SK-N-SH (cell line): ENCODE measurements around the gene FMOD. TPM values are rescaled to one million over a fixed set of nuclear protein-coding genes. Genes with fewer than 3 reads are reported as not detected.

Source experiments
- CTCF ChIA-PET: fragments of 300-600, 350-600 bp; formaldehyde crosslinking; extraction: SDS; loops from one replicate; lab custom pipeline; 2021; lab: Yijun Ruan, JAX
- POLR2A ChIA-PET: fragments of 350-600 bp; sonication (Branson Sonifier 250); formaldehyde crosslinking; extraction: SDS; loops from one replicate; lab custom pipeline; 2020; ENCODE audit warnings: antibody characterized with exemption, inconsistent platforms; lab: Yijun Ruan, JAX
- DNase-seq: peaks from one replicate; pipeline ENCODE4 v3.0.0; 2012
- H2AFZ ChIP-seq: fragments of 200-600 bp; sonication (generic); 2 replicates; pipeline ENCODE4 v1.8.1; 2016; ENCODE audit warnings: antibody characterized with exemption, mild to moderate bottlenecking, low read depth
- H3F3A ChIP-seq: fragments of 200-600 bp; sonication (generic); replicated peaks from 2 replicates; pipeline ENCODE3; 2016; ENCODE audit warnings: antibody characterized with exemption, mild to moderate bottlenecking; ENCODE audit not compliant: insufficient read depth
- H3K27ac ChIP-seq, 2 experiments: fragments of 200-500 bp in 1 of 2; fragments of 200-600 bp in 1 of 2; sonication (Bioruptor generic) in 1 of 2; sonication (generic), shearing (Covaris generic) in 1 of 2; 2 replicates each; pipeline versions ENCODE4 v1.5.1 to v1.6.1; 2014 to 2016; ENCODE audit warnings: low read depth in 2 of 2, inconsistent platforms in 1 of 2, low read length in 1 of 2, mild to moderate bottlenecking in 1 of 2, mixed read lengths in 1 of 2
- H3K27me3 ChIP-seq: fragments of 200-600 bp; sonication (generic), shearing (Covaris generic); 2 replicates; pipeline ENCODE4 v1.6.1; 2016; ENCODE audit warnings: mixed run types; ENCODE audit not compliant: insufficient read depth
- H3K36me3 ChIP-seq, 2 experiments: fragments of 200-500 bp in 1 of 2; fragments of 200-600 bp in 1 of 2; sonication (Bioruptor generic) in 1 of 2; sonication (generic) in 1 of 2; replicated peaks in 1 of 2; 2 replicates each; pipeline versions ENCODE3 to v1.5.1; 2014 to 2016; ENCODE audit warnings: low read length in 1 of 2, mild to moderate bottlenecking in 1 of 2; ENCODE audit not compliant: insufficient read depth in 2 of 2, control insufficient read depth in 1 of 2
- H3K4me1 ChIP-seq, 2 experiments: fragments of 200-500 bp in 1 of 2; fragments of 200-600 bp in 1 of 2; sonication (Bioruptor generic) in 1 of 2; sonication (generic), shearing (Covaris generic) in 1 of 2; 2 replicates each; pipeline versions ENCODE4 v1.5.1 to v1.6.1; 2014 to 2016; ENCODE audit warnings: low read depth in 1 of 2, low read length in 1 of 2, mixed run types in 1 of 2; ENCODE audit not compliant: insufficient read depth in 2 of 2, control insufficient read depth in 1 of 2
- H3K4me2 ChIP-seq: fragments of 200-600 bp; sonication (generic), shearing (Covaris generic); 2 replicates; pipeline ENCODE4 v1.6.1; 2017; ENCODE audit warnings: mixed run types
- H3K4me3 ChIP-seq, 2 experiments: fragments of 200-500 bp in 1 of 2; fragments of 200-600 bp in 1 of 2; sonication (Bioruptor generic) in 1 of 2; sonication (generic), shearing (Covaris generic) in 1 of 2; 2 replicates each; pipeline versions ENCODE4 v1.5.1 to v1.8.1; 2014 to 2016; ENCODE audit warnings: low read depth in 2 of 2, inconsistent platforms in 1 of 2, low read length in 1 of 2, mild to moderate bottlenecking in 1 of 2, mixed read lengths in 1 of 2, moderate library complexity in 1 of 2
- H3K79me2 ChIP-seq: fragments of 200-600 bp; sonication (generic); 2 replicates; pipeline ENCODE4 v1.8.1; 2017; ENCODE audit warnings: mild to moderate bottlenecking; ENCODE audit not compliant: insufficient read depth
- H3K9ac ChIP-seq: fragments of 200-600 bp; sonication (generic); 2 replicates; pipeline ENCODE4 v1.6.1; 2017; ENCODE audit warnings: mixed run types
- H3K9me2 ChIP-seq: fragments of 200-600 bp; sonication (generic); 2 replicates; pipeline ENCODE4 v1.6.1; 2017; ENCODE audit warnings: mixed run types
- H3K9me3 ChIP-seq: fragments of 200-600 bp; sonication (generic); 2 replicates; pipeline ENCODE4 v1.6.1; 2017; ENCODE audit warnings: mixed run types, mild to moderate bottlenecking, moderate library complexity
- H4K20me1 ChIP-seq: fragments of 200-600 bp; sonication (generic); 2 replicates; pipeline ENCODE4 v1.6.1; 2017; ENCODE audit warnings: mild to moderate bottlenecking, mixed run types; ENCODE audit not compliant: insufficient read depth
- ELF1 ChIP-seq: IDR thresholded peaks from 2 replicates; pipeline ENCODE4 v1.4.0; 2012
- EP300 ChIP-seq, 2 experiments: IDR thresholded peaks; 2 replicates each; pipeline versions ENCODE4 v1.4.0 to v1.6.1; 2012; ENCODE audit warnings: borderline replicate concordance in 1 of 2, low read depth in 1 of 2, low read length in 1 of 2
- FOXM1 ChIP-seq: IDR thresholded peaks from 2 replicates; pipeline ENCODE4 v1.4.0; 2012; ENCODE audit warnings: low read depth, mild to moderate bottlenecking
- GATA2 ChIP-seq: sonication (generic); formaldehyde crosslinking; IDR thresholded peaks from 2 replicates; pipeline ENCODE4 v1.5.0; 2020; ENCODE audit warnings: mild to moderate bottlenecking, missing genetic modification reagents
- JUND ChIP-seq: IDR thresholded peaks from 2 replicates; pipeline ENCODE4 v1.4.0; 2012
- MAX ChIP-seq: IDR thresholded peaks from 2 replicates; pipeline ENCODE4 v1.4.0; 2012; ENCODE audit warnings: low read depth
- MEF2A ChIP-seq: IDR thresholded peaks from 2 replicates; pipeline ENCODE4 v1.4.0; 2012; ENCODE audit warnings: low read depth, borderline replicate concordance
- NFIC ChIP-seq: IDR thresholded peaks from 2 replicates; pipeline ENCODE4 v1.4.0; 2012; ENCODE audit warnings: borderline replicate concordance
- POLR2AphosphoS5 ChIP-seq: IDR thresholded peaks from 2 replicates; pipeline ENCODE4 v1.6.1; 2012; ENCODE audit warnings: low read depth, low read length
- RAD21 ChIP-seq: IDR thresholded peaks from 2 replicates; pipeline ENCODE4 v1.6.1; 2012; ENCODE audit warnings: mild to moderate bottlenecking, low read length
- RCOR1 ChIP-seq: fragments of 150-350 bp; IDR thresholded peaks from 2 replicates; pipeline ENCODE4 v1.6.1; 2017; ENCODE audit warnings: antibody characterized with exemption, low read length
- REST ChIP-seq: IDR thresholded peaks from 2 replicates; pipeline ENCODE4 v1.6.1; 2012; ENCODE audit warnings: mild to moderate bottlenecking, low read depth, low read length, moderate library complexity
- RXRA ChIP-seq: IDR thresholded peaks from 2 replicates; pipeline ENCODE4 v1.4.0; 2012; ENCODE audit warnings: low read depth, mild to moderate bottlenecking, borderline replicate concordance
- SIN3A ChIP-seq: IDR thresholded peaks from 2 replicates; pipeline ENCODE4 v1.6.1; 2012; ENCODE audit warnings: low read depth, mild to moderate bottlenecking, low read length, moderate library complexity, borderline replicate concordance
- TAF1 ChIP-seq: IDR thresholded peaks from 2 replicates; pipeline ENCODE4 v1.6.1; 2012; ENCODE audit warnings: low read depth, mild to moderate bottlenecking, low read length, moderate library complexity, borderline replicate concordance
- TCF12 ChIP-seq: IDR thresholded peaks from 2 replicates; pipeline ENCODE4 v1.4.0; 2012
- YY1 ChIP-seq: IDR thresholded peaks from 2 replicates; pipeline ENCODE4 v1.4.0; 2012; ENCODE audit warnings: low read depth, mild to moderate bottlenecking
- WGBS: methylation state at CpG from one replicate; pipeline ENCODE4 v1.1.6; 2017; ENCODE audit warnings: low lambda C conversion rate; 5-methylcytosine and 5-hydroxymethylcytosine counted together
- polyA plus RNA-seq, 3 experiments: library from polyadenylated mRNA; depleted of rRNA; stranded (reverse); fragments of >200 nt; gene quantifications; 2 replicates each; pipeline ENCODE4 v1.2.3, GENCODE V29; 2012

FMOD gene
- polyA plus RNA-seq, 1 of the 3 experiments (the other 2 are of a cell fraction), result not detected

- TF ChIP-seq RCOR1 (no peak), MAX (no peak), RAD21 (no peak), NFIC (no peak)
Measured at GRCh38 chr1:203354246-203354645, 3.3 kb upstream of the FMOD start (continued).

- no peaks in the 10 kb centered on the region for H4K20me1 ChIP-seq
- POLR2A ChIA-PET, result no interaction called here
- H2AFZ ChIP-seq, result no peak overlapping the region
- H3K4me1 ChIP-seq, result no peaks in the 10 kb centered on the region
- H3K79me2 ChIP-seq, result no peaks in the 10 kb centered on the region
- no peak overlapping the region for H3K9ac ChIP-seq
- H3K27me3 ChIP-seq, result peaks cover 55% of the 10 kb centered on the region; the same call in 1 of the 2 replicates
- no peaks in the 10 kb centered on the region for H3K9me2 ChIP-seq
- no peaks in the 10 kb centered on the region for H3F3A ChIP-seq
- H3K9me3 ChIP-seq, result no peaks in the 10 kb centered on the region
- WGBS, result 45% methylated on average over 8 of the region's 8 CpGs
- no peak overlapping the region for H3K4me2 ChIP-seq
- no peak overlapping the region for H3K27ac ChIP-seq
- TF ChIP-seq RXRA (no peak), TCF12 (no peak), EP300 (IDR thresholded peaks at IDR 0.05; ENCODE audit: borderline replicate concordance in 1 of 2, low read depth in 1 of 2, low read length in 1 of 2) (no peak), TAF1 (no peak), REST (no peak), YY1 (no peak), SIN3A (no peak), JUND (no peak), GATA2 (no peak), MEF2A (no peak), FOXM1 (no peak), POLR2AphosphoS5 (no peak), ELF1 (no peak)
- CTCF ChIA-PET, result interaction anchor here (1.1 to 27.9 kb wide), 6 partner anchors 13 to 137 kb away, joined by 3 to 817 read pairs (median 6); no protein-coding TSS in a partner anchor
- H3K4me3 ChIP-seq, result no peak overlapping the region
- DNase-seq, result no peak
- no peaks in the 10 kb centered on the region for H3K36me3 ChIP-seq
Measured at GRCh38 chr1:203353486-203353885, 2.6 kb upstream of the FMOD start.
